Trophoblast cell (in vitro differentiated cells and primary cell): Measurements from ENCODE around the gene TUBB2B.
A peak's percentile ranks its signal among the peaks of the same experiment; 100 is the strongest.

Source experiments
- DNase-seq, 2 donors: peaks; one replicate each; pipeline ENCODE4 v3.0.0-alpha.2; 2016
- H2AFZ ChIP-seq: 2 replicates; pipeline ENCODE4 v1.6.1; 2013; ENCODE audit warnings: low read length, moderate library complexity, mild to moderate bottlenecking; ENCODE audit not compliant: insufficient read depth, poor library complexity
- H2AK5ac ChIP-seq: 2 replicates; pipeline ENCODE4 v1.6.1; 2013; ENCODE audit warnings: mild to moderate bottlenecking, low read length
- H2BK120ac ChIP-seq: 2 replicates; pipeline ENCODE4 v1.6.1; 2013; ENCODE audit warnings: low read length, mild to moderate bottlenecking, moderate library complexity; ENCODE audit not compliant: insufficient read depth, poor library complexity
- H2BK12ac ChIP-seq: 2 replicates; pipeline ENCODE4 v1.6.1; 2013; ENCODE audit warnings: mild to moderate bottlenecking, low read length, moderate library complexity
- H2BK5ac ChIP-seq: 2 replicates; pipeline ENCODE4 v1.6.1; 2013; ENCODE audit warnings: low read length, low read depth, moderate library complexity, mild to moderate bottlenecking; ENCODE audit not compliant: poor library complexity
- H3K14ac ChIP-seq: 2 replicates; pipeline ENCODE4 v1.6.1; 2013; ENCODE audit warnings: mild to moderate bottlenecking, low read length
- H3K18ac ChIP-seq: 2 replicates; pipeline ENCODE4 v1.6.1; 2013; ENCODE audit warnings: mild to moderate bottlenecking, low read length
- H3K23ac ChIP-seq: 2 replicates; pipeline ENCODE4 v1.6.1; 2013; ENCODE audit warnings: low read length
- H3K27ac ChIP-seq: 2 replicates; pipeline ENCODE4 v1.5.1; 2013; ENCODE audit warnings: low read depth, mild to moderate bottlenecking, inconsistent platforms, low read length, moderate library complexity
- H3K27me3 ChIP-seq: 2 replicates; pipeline ENCODE4 v1.6.1; 2013; ENCODE audit warnings: inconsistent platforms, mild to moderate bottlenecking, low read length, moderate library complexity; ENCODE audit not compliant: insufficient read depth
- H3K36me3 ChIP-seq, 2 experiments: 1 replicate in 1 of 2; 2 replicates in 1 of 2; pipeline ENCODE4 v1.6.1; 2013; ENCODE audit warnings: low read length in 2 of 2, mild to moderate bottlenecking in 2 of 2, moderate library complexity in 1 of 2; ENCODE audit not compliant: insufficient read depth in 2 of 2, control insufficient read depth in 1 of 2
- H3K4ac ChIP-seq: 2 replicates; pipeline ENCODE4 v1.6.1; 2013; ENCODE audit warnings: low read depth, mild to moderate bottlenecking, low read length, moderate library complexity
- H3K4me1 ChIP-seq, 2 experiments: 1 replicate in 1 of 2; 2 replicates in 1 of 2; pipeline ENCODE4 v1.6.1; 2013; ENCODE audit warnings: low read length in 2 of 2, mild to moderate bottlenecking in 2 of 2, moderate library complexity in 1 of 2; ENCODE audit not compliant: insufficient read depth in 2 of 2, control insufficient read depth in 1 of 2
- H3K4me2 ChIP-seq: 2 replicates; pipeline ENCODE4 v1.6.1; 2013; ENCODE audit warnings: inconsistent platforms, mild to moderate bottlenecking, low read length, moderate library complexity
- H3K4me3 ChIP-seq: 2 replicates; pipeline ENCODE4 v1.5.1; 2013; ENCODE audit warnings: mild to moderate bottlenecking, low read depth, low read length, inconsistent platforms
- H3K79me1 ChIP-seq: one replicate; pipeline ENCODE4 v1.6.1; 2013; ENCODE audit warnings: low read length
- H3K79me2 ChIP-seq: 2 replicates; pipeline ENCODE4 v1.6.1; 2013; ENCODE audit warnings: low read length, mild to moderate bottlenecking; ENCODE audit not compliant: control insufficient read depth, insufficient read depth, poor library complexity
- H3K9ac ChIP-seq: 2 replicates; pipeline ENCODE4 v1.6.1; 2013; ENCODE audit warnings: mild to moderate bottlenecking, low read length
- H3K9me3 ChIP-seq: 2 replicates; pipeline ENCODE4 v1.6.1; 2013; ENCODE audit warnings: low read depth, mild to moderate bottlenecking, control low read depth, inconsistent platforms, low read length; ENCODE audit not compliant: insufficient read depth
- H4K12ac ChIP-seq: 2 replicates; pipeline ENCODE4 v1.6.1; 2013; ENCODE audit warnings: low read depth, mild to moderate bottlenecking, low read length, moderate library complexity
- H4K8ac ChIP-seq: 2 replicates; pipeline ENCODE4 v1.6.1; 2013; ENCODE audit warnings: low read depth, mild to moderate bottlenecking, low read length, moderate library complexity
- H4K91ac ChIP-seq: one replicate; pipeline ENCODE4 v1.6.1; 2013; ENCODE audit warnings: low read depth, mild to moderate bottlenecking, low read length, moderate library complexity
- WGBS: extraction: QIAGEN DNeasy Blood & Tissue Kit; methylation state at CpG from one replicate; pipeline ENCODE4 v1.1.7; 2013; ENCODE audit warnings: missing lambda C conversion rate; ENCODE audit not compliant: insufficient read length, insufficient coverage; ENCODE audit errors: extremely low coverage; 5-methylcytosine and 5-hydroxymethylcytosine counted together

TUBB2B gene

DNA sequence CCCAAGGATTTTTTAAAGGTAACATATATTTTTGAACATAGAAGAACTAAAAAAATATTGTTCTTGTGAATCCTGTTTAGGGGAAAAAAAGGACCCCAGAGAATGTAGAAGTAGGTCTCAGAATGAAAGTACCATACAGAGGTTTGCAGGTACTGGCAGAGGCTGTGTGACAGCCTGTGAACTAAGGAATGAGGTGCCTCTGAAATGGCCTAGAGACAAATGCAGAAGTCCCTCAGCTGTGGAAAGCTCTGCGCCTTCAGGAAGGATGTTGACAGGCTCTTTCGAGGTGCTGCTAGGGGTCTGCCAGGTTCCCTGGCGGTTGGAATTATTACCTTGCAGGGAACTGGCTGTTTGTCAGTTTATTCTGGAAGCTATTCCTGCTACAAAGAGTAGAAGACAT, 8.6 kb upstream of the TUBB2B start:
- H3K79me1 ChIP-seq = peaks cover 4% of the 10 kb centered on the region
- H3K14ac ChIP-seq = no peak overlapping the region
- H3K18ac ChIP-seq = no peak overlapping the region
- H3K27me3 ChIP-seq = peaks cover 11% of the 10 kb centered on the region
- H3K36me3 ChIP-seq = no peaks in the 10 kb centered on the region
- H3K4ac ChIP-seq = no peak overlapping the region
- no peaks in the 10 kb centered on the region for H3K9me3 ChIP-seq
- H2AK5ac ChIP-seq = no peak overlapping the region
- no CpG with 5 or more reads among the region's 3 CpGs for WGBS
- no peak overlapping the region for H4K8ac ChIP-seq
- no peak overlapping the region for H2AFZ ChIP-seq
- H3K4me1 ChIP-seq = peaks cover 8 to 9% of the 10 kb centered on the region in 2 experiments
- no peak overlapping the region for H3K9ac ChIP-seq
- H4K91ac ChIP-seq = no peak overlapping the region
- H2BK12ac ChIP-seq = no peak overlapping the region
- no peak overlapping the region for H2BK5ac ChIP-seq
- no peak overlapping the region for H3K27ac ChIP-seq
- no peak overlapping the region for H3K23ac ChIP-seq
- H3K79me2 ChIP-seq = peaks cover 4% of the 10 kb centered on the region
- no peak overlapping the region for H4K12ac ChIP-seq
- no peak for DNase-seq
- H3K4me2 ChIP-seq = no peak overlapping the region
- H2BK120ac ChIP-seq = no peak overlapping the region
- no peak overlapping the region for H3K4me3 ChIP-seq

DNA sequence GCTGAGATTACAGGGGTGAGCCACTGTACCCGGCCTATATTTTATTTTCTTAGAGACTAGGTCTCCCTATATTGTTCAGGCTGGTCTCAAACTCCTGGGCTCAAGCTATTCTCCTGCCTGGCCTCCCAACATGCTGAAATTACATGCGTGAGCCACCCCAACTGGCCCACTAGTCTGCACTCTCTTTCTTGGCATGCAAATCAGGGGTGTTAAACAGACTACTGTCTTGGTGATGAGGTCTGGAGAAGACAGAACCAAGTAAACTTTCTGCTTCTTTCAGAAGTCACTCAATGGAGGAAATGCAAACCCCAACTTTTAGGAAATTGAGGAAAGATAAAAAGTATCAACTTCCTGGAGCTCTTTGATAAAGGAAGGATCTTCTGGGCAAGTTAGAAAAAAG, 8.0 kb upstream of the TUBB2B start:
- H3K14ac ChIP-seq = no peak overlapping the region
- H3K9ac ChIP-seq = no peak overlapping the region
- H2AFZ ChIP-seq = no peak overlapping the region
- H2BK12ac ChIP-seq = no peak overlapping the region
- H3K4ac ChIP-seq = no peak overlapping the region
- no peaks in the 10 kb centered on the region for H3K9me3 ChIP-seq
- no peak overlapping the region for H3K18ac ChIP-seq
- no peak overlapping the region for H3K23ac ChIP-seq
- no peaks in the 10 kb centered on the region for H3K36me3 ChIP-seq
- no peak overlapping the region for H3K4me3 ChIP-seq
- H2AK5ac ChIP-seq = no peak overlapping the region
- H3K79me1 ChIP-seq = peaks cover 4% of the 10 kb centered on the region
- H3K27ac ChIP-seq = no peak overlapping the region
- H3K4me2 ChIP-seq = no peak overlapping the region
- H2BK120ac ChIP-seq = no peak overlapping the region
- peaks cover 8 to 10% of the 10 kb centered on the region in 2 experiments for H3K4me1 ChIP-seq
- H3K27me3 ChIP-seq = peaks cover 15% of the 10 kb centered on the region
- no peak overlapping the region for H4K8ac ChIP-seq
- no peak overlapping the region for H4K12ac ChIP-seq
- no CpG with 5 or more reads among the region's 2 CpGs for WGBS
- H2BK5ac ChIP-seq = no peak overlapping the region
- H4K91ac ChIP-seq = no peak overlapping the region
- peaks cover 4% of the 10 kb centered on the region for H3K79me2 ChIP-seq
- DNase-seq = no peak

DNA sequence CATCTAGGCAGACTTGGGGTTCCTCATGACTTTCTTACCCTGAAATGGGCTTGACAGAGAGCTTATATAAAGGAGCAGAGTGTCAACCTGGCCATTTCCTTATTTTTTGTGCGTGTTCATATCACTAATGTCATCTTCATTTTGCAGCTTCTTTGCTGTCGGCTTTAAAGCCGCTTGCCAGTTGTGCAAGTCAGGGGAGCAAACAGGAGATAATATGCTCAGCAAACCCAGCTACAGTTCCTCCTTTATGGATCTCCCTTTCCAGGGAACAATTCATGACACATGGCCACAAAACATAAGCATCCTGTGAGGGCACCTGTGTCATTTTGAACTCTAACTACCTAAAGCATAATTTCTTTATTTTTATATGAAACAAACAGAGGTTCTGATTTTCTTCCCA, 6.5 kb upstream of the TUBB2B start:
- Histone ChIP-seq H2BK5ac (no peak overlapping the region), H3K27me3 (peaks cover 29% of the 10 kb centered on the region), H4K91ac (no peak overlapping the region), H2BK120ac (no peak overlapping the region), H3K27ac (no peak overlapping the region), H2AFZ (no peak overlapping the region), H3K79me1 (peaks cover 4% of the 10 kb centered on the region), H3K9ac (no peak overlapping the region), H3K79me2 (peaks cover 5% of the 10 kb centered on the region), H3K18ac (no peak overlapping the region), H3K36me3 (no peaks in the 10 kb centered on the region), H3K23ac (no peak overlapping the region), H2AK5ac (no peak overlapping the region), H4K12ac (no peak overlapping the region), H3K4me3 (no peak overlapping the region), H3K4me1 (peaks cover 10 to 15% of the 10 kb centered on the region in 2 experiments), H3K9me3 (peaks cover 2% of the 10 kb centered on the region), H2BK12ac (no peak overlapping the region), H4K8ac (no peak overlapping the region), H3K14ac (no peak overlapping the region), H3K4me2 (no peak overlapping the region), H3K4ac (no peak overlapping the region)
- no peak for DNase-seq
- no CpG with 5 or more reads among the region's 3 CpGs for WGBS

DNA sequence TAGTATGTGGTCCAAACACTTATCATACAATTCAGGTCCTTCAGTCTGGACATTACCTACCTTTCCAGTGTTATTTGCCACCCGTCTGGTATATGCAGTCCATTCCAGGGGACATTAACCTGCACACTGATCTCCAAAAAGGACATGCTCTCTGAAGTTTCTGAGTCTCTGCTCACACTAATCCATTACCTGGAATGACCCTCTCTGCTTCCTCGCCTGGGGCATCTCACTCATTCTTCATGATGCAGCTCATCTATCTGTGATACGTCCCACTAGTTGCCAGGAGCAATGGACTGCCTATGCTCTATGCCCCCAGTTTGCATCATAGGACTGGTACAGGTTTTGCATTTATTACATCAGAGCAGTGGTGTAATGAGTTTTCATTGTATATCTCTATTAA, 5.9 kb upstream of the TUBB2B start:
- Histone ChIP-seq H3K79me1 (peaks cover 7% of the 10 kb centered on the region), H3K14ac (no peak overlapping the region), H3K18ac (no peak overlapping the region), H3K27ac (no peak overlapping the region), H4K12ac (no peak overlapping the region), H3K4me3 (no peak overlapping the region), H3K4me2 (no peak overlapping the region), H2BK5ac (no peak overlapping the region), H2AK5ac (no peak overlapping the region), H3K4me1 (peaks cover 14 to 19% of the 10 kb centered on the region in 2 experiments), H3K36me3 (no peaks in the 10 kb centered on the region), H4K8ac (no peak overlapping the region), H2AFZ (no peak overlapping the region), H3K23ac (no peak overlapping the region), H2BK120ac (no peak overlapping the region), H3K27me3 (peaks cover 33% of the 10 kb centered on the region), H3K4ac (no peak overlapping the region), H3K9ac (no peak overlapping the region), H4K91ac (no peak overlapping the region), H2BK12ac (no peak overlapping the region), H3K79me2 (peaks cover 5% of the 10 kb centered on the region), H3K9me3 (peaks cover 3% of the 10 kb centered on the region)
- DNase-seq = peak; percentile 70 to 78
- no CpG with 5 or more reads among the region's 3 CpGs for WGBS
